ENCODE measurements around the gene THRB.
"Not testable (repeated sequence)": the region's sequence is repeated elsewhere in the genome, so short reads cannot be mapped to it uniquely, and the experiment has no call there.

Gene THRB

DNA sequence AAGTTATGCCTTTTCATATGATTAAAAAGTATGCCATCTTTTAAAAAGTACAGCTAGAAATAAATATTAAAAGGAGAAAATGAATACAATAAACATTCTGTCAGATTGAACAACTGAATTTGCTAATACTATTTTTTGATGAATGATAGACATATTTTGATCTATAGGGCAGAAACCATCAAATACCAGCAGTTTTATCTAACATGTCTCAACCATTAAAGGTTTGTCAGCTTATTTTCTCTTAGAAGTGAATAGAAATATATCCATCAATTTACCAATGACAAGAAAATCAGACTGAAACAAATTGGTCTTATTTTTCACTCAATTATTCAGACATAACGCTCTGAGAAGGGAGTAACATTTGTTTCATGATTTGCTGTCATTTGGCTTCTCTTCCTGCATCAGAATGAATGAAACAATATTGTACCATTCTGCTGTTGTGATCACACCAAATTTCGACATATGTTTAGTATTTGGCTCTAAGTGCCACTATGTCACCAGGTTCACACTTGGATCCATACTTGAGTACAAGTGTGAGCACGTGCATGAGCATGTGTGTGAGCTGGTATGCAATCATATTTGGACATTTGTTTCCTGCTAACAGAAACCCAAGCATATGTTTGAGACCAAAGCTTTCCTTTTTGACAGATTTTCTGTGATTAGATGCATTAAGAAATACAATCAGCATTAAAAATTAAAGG lies 86.5 kb downstream of the THRB start:
- DNase-seq, result no peak
- Mint-ChIP-seq H3K27ac (no peak overlapping the region), H3K27me3 (no peaks in the 10 kb centered on the region), H3K4me1 (no peaks in the 10 kb centered on the region), H3K4me3 (no peak overlapping the region), H3K9me3 (no peaks in the 10 kb centered on the region), H3K36me3 (peaks cover 0 to 2% of the 10 kb centered on the region in 2 donors)
- no peak for ATAC-seq (replicated peaks)

DNA sequence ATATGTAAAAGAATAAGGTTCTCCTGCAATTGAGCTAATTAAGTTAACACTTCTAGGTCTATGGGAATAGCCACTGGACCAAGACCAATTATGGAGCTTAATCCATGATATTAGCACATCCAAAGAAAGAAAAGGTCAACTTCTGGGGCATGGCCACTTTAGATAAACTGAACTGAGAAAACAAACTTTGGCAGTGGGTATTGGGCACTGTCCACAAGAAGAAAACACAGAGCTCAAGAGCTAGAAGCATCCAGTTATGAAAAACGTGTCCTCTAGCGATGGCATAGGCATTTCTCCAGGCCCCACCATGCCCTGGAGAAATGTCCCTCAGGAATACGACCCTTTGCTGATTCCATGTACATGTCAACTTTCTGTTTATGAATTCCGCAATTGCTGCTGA lies 87.8 kb downstream of the THRB start:
- Mint-ChIP-seq H3K4me1 (no peaks in the 10 kb centered on the region), H3K4me3 (no peak overlapping the region), H3K27me3 (no peaks in the 10 kb centered on the region), H3K9me3 (no peaks in the 10 kb centered on the region), H3K36me3 (peaks cover 0 to 2% of the 10 kb centered on the region in 2 donors), H3K27ac (no peak overlapping the region)
- ATAC-seq (replicated peaks) (no peak), DNase-seq (no peak)

DNA sequence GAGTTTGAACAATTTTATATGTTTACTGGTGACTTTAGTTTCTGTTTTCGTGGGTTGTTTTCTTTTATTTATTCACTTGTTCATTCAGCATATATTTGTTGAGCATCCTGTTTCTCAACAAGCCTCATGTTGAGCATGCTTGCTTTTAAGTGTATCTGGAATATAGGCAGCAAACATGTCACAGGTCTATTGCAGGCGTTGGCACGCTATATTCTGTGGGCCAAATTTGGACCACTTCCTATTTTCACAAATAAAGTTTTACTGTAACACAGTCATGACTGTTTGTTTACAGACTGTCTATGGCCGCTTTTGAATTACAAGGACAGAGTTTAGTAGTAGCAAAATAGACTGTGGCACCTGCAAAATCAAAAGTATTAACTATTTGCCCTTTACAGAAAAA lies 89.6 kb downstream of the THRB start:
- Mint-ChIP-seq H3K27me3 (no peaks in the 10 kb centered on the region), H3K36me3 (peaks cover 0 to 2% of the 10 kb centered on the region in 2 donors), H3K4me1 (peaks cover 0 to 2% of the 10 kb centered on the region in 2 donors), H3K27ac (no peak overlapping the region), H3K4me3 (no peak overlapping the region), H3K9me3 (no peaks in the 10 kb centered on the region)
- ATAC-seq (replicated peaks), result no peak
- DNase-seq, result no peak

DNA sequence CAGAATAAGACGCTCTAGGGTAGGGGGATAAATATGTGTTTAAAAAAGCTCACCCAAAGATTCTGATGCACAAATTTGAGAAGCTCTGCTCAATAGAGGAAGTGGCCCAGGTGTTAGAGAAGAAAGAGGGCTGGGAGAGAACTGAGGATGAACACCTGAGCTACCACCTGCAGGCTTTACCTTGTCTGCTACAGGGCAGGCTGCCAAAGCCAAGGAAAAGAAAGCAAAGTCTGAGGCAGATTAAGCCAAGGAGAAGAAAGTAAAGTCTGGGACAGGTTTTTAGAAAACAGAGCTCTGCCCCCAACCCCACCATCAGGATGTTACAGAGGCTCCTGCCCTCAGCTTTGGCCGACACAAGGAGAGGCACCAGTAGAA lies 92.9 kb downstream of the THRB start:
- Mint-ChIP-seq H3K4me1 (peaks cover 2 to 8% of the 10 kb centered on the region in 2 donors), H3K9me3 (no peaks in the 10 kb centered on the region), H3K4me3 (no peak overlapping the region), H3K27ac (no peak overlapping the region), H3K27me3 (no peaks in the 10 kb centered on the region), H3K36me3 (peaks cover 0 to 4% of the 10 kb centered on the region in 2 donors)
- ATAC-seq (replicated peaks), result no peak
- DNase-seq, result no peak

DNA sequence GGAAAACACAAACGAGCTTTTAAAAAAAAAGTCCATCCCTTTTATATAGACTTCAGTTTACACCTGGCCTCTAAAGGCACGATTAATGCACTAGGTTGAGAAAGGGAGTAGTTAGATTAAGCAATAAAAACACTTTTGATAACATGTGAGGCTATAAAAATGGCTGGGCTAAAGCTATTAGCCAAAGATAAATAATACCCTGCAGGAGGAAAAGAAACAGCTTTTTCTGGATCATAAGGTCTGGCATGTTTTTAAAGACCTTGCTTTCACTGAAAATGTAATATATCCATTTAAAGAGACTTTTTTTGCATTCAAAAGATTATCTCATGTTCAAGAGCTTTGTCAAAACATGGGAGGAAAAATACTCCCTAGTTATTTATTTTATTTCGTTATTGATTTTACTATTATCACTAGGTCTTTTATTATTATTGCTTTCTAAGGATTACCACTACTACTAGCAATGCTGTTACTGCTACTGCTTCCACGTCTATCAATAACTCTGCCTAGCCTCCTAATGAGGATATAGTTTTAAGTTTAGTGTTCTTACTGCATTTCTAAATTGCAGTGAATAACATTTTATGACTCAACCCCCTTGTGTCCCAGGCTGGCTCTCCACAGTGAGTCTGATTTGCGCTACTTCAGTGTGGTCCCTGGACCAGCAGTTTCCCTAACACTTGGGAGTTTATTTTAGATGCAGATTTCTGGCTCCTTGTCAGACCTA lies 93.4 kb downstream of the THRB start:
- DNase-seq, result no peak
- Mint-ChIP-seq H3K9me3 (no peaks in the 10 kb centered on the region), H3K4me1 (peaks cover 2 to 8% of the 10 kb centered on the region in 2 donors)

DNA sequence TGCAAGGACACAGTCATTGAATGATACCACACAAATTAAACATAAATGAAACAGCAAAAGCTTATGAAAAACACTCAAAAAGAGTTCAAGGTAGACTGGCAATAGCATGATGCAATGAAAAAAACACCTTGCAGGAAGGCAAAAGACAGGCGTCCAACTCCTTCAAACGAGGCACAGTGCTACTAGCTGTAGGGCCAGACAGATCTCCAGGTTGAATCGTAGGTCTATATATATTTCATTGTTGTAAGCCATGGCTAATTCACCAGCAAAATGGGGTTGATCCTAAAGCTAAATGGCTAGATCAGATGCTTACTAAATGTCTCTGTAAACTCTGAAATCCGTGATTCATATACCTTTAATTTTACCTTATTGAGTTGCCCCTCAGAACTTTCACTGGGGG lies 94.2 kb downstream of the THRB start:
- no peak overlapping the region for H3K4me3 Mint-ChIP-seq
- no peak overlapping the region for H3K27ac Mint-ChIP-seq
- no peaks in the 10 kb centered on the region for H3K27me3 Mint-ChIP-seq
- H3K9me3 Mint-ChIP-seq, result no peaks in the 10 kb centered on the region
- peaks cover 0 to 4% of the 10 kb centered on the region in 2 donors for H3K36me3 Mint-ChIP-seq
- ATAC-seq (replicated peaks), result no peak
- H3K4me1 Mint-ChIP-seq, result peaks cover 2 to 8% of the 10 kb centered on the region in 2 donors
- no peak for DNase-seq

More for the DNA sequence above, 93.4 kb downstream of the THRB start:
- H3K4me3 Mint-ChIP-seq, result no peak overlapping the region
- no peaks in the 10 kb centered on the region for H3K27me3 Mint-ChIP-seq
- no peak for ATAC-seq (replicated peaks)
- peaks cover 0 to 4% of the 10 kb centered on the region in 2 donors for H3K36me3 Mint-ChIP-seq
- no peak overlapping the region for H3K27ac Mint-ChIP-seq

DNA sequence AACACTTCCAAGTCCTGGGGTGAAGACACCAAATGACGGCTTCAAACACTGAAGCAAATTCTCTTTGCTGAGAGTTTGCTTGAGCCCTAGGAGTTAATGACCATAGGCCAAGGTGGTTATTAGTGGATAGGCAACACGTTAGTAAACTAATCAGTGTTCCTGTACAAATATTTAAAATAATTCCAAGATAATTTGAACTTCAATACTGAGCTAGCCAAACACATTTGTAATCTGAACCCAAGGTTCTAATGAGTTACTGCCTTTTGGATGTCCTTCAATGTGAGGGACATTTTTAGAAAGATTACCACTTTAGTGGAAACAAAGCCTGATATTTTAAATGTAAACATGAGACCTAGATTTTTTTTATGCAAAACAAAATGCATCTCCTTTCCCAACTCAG lies 94.6 kb downstream of the THRB start:
- Mint-ChIP-seq H3K27ac (no peak overlapping the region), H3K9me3 (no peaks in the 10 kb centered on the region), H3K27me3 (no peaks in the 10 kb centered on the region), H3K4me3 (no peak overlapping the region), H3K4me1 (peaks cover 2 to 8% of the 10 kb centered on the region in 2 donors), H3K36me3 (peaks cover 0 to 4% of the 10 kb centered on the region in 2 donors)
- ATAC-seq (replicated peaks) (no peak), DNase-seq (no peak)

DNA sequence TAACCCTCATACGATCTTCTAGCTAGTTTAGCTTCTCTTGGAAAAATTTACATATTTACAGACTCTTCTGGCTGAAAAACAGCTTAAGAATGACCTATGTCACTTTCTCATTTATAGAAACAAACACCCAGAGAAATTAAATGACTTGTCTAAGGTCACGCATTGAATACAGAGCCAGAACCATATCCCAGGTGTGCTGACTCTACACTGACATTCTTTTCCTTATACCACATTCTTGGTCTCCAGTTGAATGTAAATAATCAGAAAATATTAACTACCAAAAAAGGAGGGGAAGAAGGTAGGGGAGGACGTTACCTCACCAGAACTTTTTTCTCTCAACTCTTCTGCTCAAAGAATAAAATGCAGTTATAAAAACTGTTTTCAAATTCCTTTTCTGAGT lies 95.0 kb downstream of the THRB start:
- no peak overlapping the region for H3K4me3 Mint-ChIP-seq
- H3K36me3 Mint-ChIP-seq, result peaks cover 0 to 4% of the 10 kb centered on the region in 2 donors
- no peak overlapping the region for H3K27ac Mint-ChIP-seq
- H3K4me1 Mint-ChIP-seq, result peaks cover 2 to 8% of the 10 kb centered on the region in 2 donors
- DNase-seq, result no peak
- H3K27me3 Mint-ChIP-seq, result no peaks in the 10 kb centered on the region
- no peak for ATAC-seq (replicated peaks)
- H3K9me3 Mint-ChIP-seq, result no peaks in the 10 kb centered on the region

DNA sequence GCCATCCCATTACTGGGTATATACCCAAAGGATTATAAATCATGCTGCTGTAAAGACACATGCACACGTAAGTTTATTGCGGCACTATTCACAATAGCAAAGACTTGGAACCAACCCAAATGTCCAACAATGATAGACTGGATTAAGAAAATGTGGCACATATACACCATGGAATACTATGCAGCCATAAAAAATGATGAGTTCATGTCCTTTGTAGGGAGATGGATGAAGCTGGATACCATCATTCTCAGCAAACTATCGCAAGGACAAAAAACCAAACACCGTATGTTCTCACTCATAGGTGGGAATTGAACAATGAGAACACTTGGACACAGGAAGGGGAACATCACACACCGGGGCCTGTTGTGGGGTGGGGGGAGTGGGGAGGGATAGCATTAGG lies 95.9 kb downstream of the THRB start:
- H3K4me3 Mint-ChIP-seq; H3K27me3 Mint-ChIP-seq; H3K27ac Mint-ChIP-seq; H3K36me3 Mint-ChIP-seq; H3K4me1 Mint-ChIP-seq; H3K9me3 Mint-ChIP-seq; ATAC-seq (replicated peaks); DNase-seq: not testable (repeated sequence)

DNA sequence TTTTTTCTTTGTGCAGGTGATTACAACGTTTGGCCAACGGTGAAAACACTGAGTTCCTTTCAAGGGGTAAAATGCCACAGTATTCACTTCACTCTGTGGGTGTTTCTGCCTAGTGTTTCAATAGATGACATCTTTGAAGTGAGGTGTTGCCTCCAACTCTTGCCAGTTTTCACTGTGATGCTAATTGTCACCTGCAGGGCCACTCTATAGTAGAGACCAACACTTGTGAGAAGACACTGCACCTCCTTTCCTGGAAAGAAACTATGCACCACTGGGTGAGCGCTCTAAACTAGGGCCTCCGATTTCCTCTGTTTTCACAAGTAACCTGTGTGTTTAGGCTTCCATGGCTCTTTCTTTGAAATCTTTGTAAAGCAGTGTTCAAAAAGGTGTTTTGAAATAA lies 98.3 kb downstream of the THRB start:
- H3K27ac Mint-ChIP-seq, result no peak overlapping the region
- peaks cover 0 to 8% of the 10 kb centered on the region in 2 donors for H3K4me1 Mint-ChIP-seq
- H3K36me3 Mint-ChIP-seq, result peaks cover 0 to 4% of the 10 kb centered on the region in 2 donors
- H3K27me3 Mint-ChIP-seq, result peaks cover 0 to 6% of the 10 kb centered on the region in 2 donors
- peaks cover 2 to 3% of the 10 kb centered on the region in 2 donors for H3K9me3 Mint-ChIP-seq
- no peak for DNase-seq
- H3K4me3 Mint-ChIP-seq, result no peak overlapping the region
- no peak for ATAC-seq (replicated peaks)

DNA sequence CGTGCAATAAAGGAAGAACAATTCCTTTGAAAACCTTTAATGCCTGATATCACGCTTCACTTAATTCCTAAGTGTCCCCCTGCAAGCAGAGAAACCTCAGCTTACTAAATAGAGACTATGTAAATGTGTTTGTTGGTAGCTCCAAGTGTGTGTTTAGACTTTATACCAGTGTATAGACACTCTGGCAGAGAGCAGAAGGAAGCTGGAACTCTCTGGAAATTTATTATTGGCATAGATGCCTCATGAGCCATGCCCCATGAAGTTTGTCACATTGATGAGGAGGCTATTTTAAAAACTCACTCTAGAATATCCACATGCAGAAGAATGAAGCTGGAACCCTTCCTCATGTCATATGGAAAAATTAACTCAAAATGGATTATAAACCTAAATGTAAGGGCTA lies 99.9 kb downstream of the THRB start:
- Mint-ChIP-seq H3K9me3 (peaks cover 2 to 3% of the 10 kb centered on the region in 2 donors), H3K27ac (no peak overlapping the region), H3K36me3 (peaks cover 0 to 4% of the 10 kb centered on the region in 2 donors), H3K27me3 (peaks cover 0 to 6% of the 10 kb centered on the region in 2 donors), H3K4me1 (peaks cover 0 to 8% of the 10 kb centered on the region in 2 donors), H3K4me3 (no peak overlapping the region)
- ATAC-seq (replicated peaks) (no peak), DNase-seq (no peak)

DNA sequence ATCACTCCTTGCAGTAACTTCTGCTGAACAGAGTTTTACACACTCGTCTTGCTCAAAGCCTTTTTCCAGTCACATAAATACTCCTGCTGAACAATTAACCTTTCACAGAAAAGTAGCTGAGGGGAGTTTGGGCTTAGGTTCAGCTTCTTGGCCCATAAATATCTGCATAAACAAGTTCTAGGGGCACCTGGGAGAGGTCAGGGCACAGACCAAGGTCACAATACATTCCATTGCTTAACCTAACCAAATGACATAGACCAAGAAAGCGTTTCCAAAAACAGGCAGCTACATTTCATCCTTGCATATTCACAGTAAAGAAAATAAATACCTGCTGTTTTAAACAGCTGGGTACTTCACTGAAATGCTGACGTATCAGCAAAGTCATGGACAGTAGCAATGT lies 101.3 kb downstream of the THRB start:
- Mint-ChIP-seq H3K27ac (no peak overlapping the region), H3K36me3 (peaks cover 0 to 4% of the 10 kb centered on the region in 2 donors), H3K27me3 (peaks cover 0 to 6% of the 10 kb centered on the region in 2 donors), H3K4me1 (peaks cover 0 to 8% of the 10 kb centered on the region in 2 donors), H3K9me3 (peaks cover 2 to 3% of the 10 kb centered on the region in 2 donors), H3K4me3 (no peak overlapping the region)
- no peak for ATAC-seq (replicated peaks)
- DNase-seq, result no peak

DNA sequence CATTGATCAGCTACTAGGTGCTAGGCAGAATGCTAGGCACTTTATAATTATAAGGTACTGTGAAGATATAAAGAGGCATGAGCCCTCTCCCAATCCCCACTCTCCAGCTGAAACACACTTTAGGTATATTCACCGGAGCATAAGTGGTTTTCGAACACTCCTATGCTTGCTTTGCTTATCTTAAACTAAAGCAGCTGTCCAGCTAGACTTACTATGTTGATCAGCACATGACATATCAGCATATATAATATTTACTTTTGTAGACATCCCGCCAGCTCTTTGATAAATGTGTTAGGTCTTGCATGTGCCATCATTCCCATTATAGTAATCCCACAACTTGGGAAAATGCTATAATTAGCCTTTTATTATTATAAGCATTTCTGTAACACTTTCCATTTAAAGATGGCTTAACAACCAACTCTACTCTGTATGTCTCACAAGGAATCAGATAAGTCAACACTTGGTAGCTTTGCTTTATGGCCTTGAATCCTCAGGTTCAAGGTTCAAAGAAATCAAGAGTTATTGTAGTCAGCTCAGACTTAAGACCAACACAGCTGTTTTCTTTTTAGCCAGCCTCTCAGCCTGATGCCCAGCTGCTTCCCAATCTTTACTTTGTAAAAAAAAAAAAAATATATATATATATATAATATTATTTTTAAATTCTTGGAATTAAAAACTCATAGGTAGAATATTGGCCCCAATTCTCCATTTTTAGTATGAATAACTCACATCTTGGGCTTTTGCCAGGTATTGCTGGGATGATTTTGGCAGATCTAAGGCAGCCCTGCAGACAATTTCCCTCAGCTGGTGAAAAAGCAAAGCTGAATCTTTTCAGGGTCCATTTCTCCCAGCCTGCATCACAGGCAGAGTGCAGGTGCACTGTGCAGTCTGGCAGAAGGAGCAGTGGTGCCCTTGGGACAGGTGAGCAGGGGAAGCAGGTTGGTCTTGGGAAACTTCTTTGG lies 104.2 kb downstream of the THRB start:
- H3K36me3 Mint-ChIP-seq, result no peaks in the 10 kb centered on the region
- no peak overlapping the region for H3K27ac Mint-ChIP-seq
- no peaks in the 10 kb centered on the region for H3K4me1 Mint-ChIP-seq
- peaks cover 0 to 6% of the 10 kb centered on the region in 2 donors for H3K27me3 Mint-ChIP-seq
- no peak for DNase-seq
- peaks cover 2 to 3% of the 10 kb centered on the region in 2 donors for H3K9me3 Mint-ChIP-seq
- H3K4me3 Mint-ChIP-seq, result no peak overlapping the region
- ATAC-seq (replicated peaks), result no peak

Data from stimulated activated naive B cell treated with anti-CD40 and anti-IgM and Interleukin-4, amounts not matched to agents 10 μg/mL and 1 μg/mL and 100 μg/mL, for 72 hours (primary cell).